OCI-LY3 (cell line): ENCODE measurements around the gene CAPN10.

Source experiments
- EZH2phosphoT487 ChIP-seq: fragments of 200-600 bp; shearing (Covaris generic); IDR thresholded peaks from 2 replicates; pipeline ENCODE4 v1.6.1; 2018; ENCODE audit warnings: antibody characterized with exemption, mixed run types, low read depth
- TF ChIP-seq, protein P1 (sequence below): fragments of 200-600, 300-600 bp; sonication (generic); IDR thresholded peaks from 2 replicates; pipeline ENCODE4 v1.5.1; 2014; ENCODE audit warnings: antibody characterized with exemption, low read length, low read depth

DNA sequence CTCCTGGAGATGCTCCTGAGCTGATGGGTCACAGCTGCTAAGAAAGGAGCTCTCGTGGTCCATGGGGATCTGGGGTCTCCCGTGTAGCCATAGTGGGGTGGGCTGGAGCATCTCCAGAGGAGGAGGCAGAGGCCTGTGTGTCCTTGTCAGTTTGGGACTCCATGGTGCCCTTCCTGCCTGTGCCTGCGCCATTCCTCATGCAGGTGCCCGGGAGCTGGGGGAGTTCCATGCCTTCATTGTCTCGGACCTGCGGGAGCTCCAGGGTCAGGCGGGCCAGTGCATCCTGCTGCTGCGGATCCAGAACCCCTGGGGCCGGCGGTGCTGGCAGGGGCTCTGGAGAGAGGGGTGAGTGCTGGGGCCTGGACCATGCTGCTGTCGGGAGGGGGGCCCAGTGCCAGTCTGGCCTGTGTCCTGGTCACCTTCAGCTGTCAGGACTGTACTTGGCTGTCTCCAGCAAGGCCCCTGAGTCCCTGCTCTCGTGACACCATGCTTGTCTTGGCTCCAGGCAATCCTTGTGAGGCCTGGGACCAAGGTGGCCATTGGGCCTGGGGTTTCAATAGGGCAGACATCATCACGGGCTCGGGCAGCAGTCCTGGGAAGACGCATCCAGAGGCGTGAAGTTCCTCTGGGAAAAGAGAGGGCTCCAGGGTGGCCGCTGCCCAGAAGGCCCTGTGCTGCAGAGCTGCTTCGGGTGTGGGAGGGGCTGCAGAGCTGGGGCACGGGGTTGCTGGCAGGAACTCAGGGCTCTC lies 7.3 kb downstream of the CAPN10 start:
- TF ChIP-seq, protein P1, sequence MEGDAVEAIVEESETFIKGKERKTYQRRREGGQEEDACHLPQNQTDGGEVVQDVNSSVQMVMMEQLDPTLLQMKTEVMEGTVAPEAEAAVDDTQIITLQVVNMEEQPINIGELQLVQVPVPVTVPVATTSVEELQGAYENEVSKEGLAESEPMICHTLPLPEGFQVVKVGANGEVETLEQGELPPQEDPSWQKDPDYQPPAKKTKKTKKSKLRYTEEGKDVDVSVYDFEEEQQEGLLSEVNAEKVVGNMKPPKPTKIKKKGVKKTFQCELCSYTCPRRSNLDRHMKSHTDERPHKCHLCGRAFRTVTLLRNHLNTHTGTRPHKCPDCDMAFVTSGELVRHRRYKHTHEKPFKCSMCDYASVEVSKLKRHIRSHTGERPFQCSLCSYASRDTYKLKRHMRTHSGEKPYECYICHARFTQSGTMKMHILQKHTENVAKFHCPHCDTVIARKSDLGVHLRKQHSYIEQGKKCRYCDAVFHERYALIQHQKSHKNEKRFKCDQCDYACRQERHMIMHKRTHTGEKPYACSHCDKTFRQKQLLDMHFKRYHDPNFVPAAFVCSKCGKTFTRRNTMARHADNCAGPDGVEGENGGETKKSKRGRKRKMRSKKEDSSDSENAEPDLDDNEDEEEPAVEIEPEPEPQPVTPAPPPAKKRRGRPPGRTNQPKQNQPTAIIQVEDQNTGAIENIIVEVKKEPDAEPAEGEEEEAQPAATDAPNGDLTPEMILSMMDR = no peak
- no peak for TF ChIP-seq EZH2phosphoT487
